ENCODE measurements around the gene CLIC2. TPM values are rescaled to one million over a fixed set of nuclear protein-coding genes. Genes with fewer than 3 reads are reported as not detected.
"Not testable (repeated sequence)": the region's sequence is repeated elsewhere in the genome, so short reads cannot be mapped to it uniquely, and the experiment has no call there.

Gene CLIC2
- 2.9 and 3.8 TPM in 2 replicates for total RNA-seq (2013; cell fraction: nucleolus; rRNA removed)
- total RNA-seq (2014; rRNA removed) (19.2 and 26.8 TPM in 2 replicates), total RNA-seq (2014; rRNA removed; fragmentation: Illumina TruSeq; extraction: Trizol) (31.6 and 32.2 TPM in 2 replicates), total RNA-seq (2021) (20.9 and 27.5 TPM in 2 replicates), polyA plus RNA-seq (2011; rRNA removed) (18.6 and 25.9 TPM in 2 replicates), polyA plus RNA-seq (2014; fragmentation: Illumina TruSeq; extraction: Trizol) (35.6 and 43.8 TPM in 2 replicates), polyA plus RNA-seq (2014; fragmentation: Nextera tagmentation; extraction: Ambion mirVana) (10 to 100 TPM; 31.7 to 41.0 TPM), polyA plus RNA-seq (2014; rRNA removed) (17.5 and 19.1 TPM in 2 replicates), polyA plus RNA-seq (2016; fragmentation: Nextera tagmentation; extraction: Ambion mirVana) (10 to 100 TPM; 18.4 to 21.3 TPM), polyA minus RNA-seq (2011; rRNA and poly(A)+ RNA removed) (5.4 and 7.0 TPM in 2 replicates), Bru-seq, nascent RNA (percentile 67 among the genes with signal in this experiment), BruChase-seq, experiment 1, labeled RNA remaining after a 6-hour chase (percentile 66 among the genes with signal in this experiment), BruChase-seq, experiment 2, labeled RNA remaining after a 2-hour chase (percentile 62 among the genes with signal in this experiment)
- 10.1 TPM for polyA plus RNA-seq (2011; ENCODE audit: low read depth)
- 6.7 and 8.8 TPM in 2 replicates for polyA plus RNA-seq (2011; cell fraction: cytosol; rRNA removed)
- 3.3 and 4.3 TPM in 2 replicates for polyA plus RNA-seq (2011; cell fraction: nucleus; rRNA removed)
- 13.1 and 14.7 TPM in 2 replicates for polyA plus RNA-seq (2012)
- polyA minus RNA-seq (2011; cell fraction: cytosol; rRNA and poly(A)+ RNA removed): 2.7 and 3.1 TPM in 2 replicates
- 2.9 and 5.9 TPM in 2 replicates for polyA minus RNA-seq (2011; cell fraction: nucleus; rRNA and poly(A)+ RNA removed)
- long read RNA-seq, experiment 1, partial matches to known transcripts: 1 of 3 reads
- long read RNA-seq, experiment 1, other reads (novel, unspliced or antisense): 1 of 3 reads
- long read RNA-seq, experiment 2, transcript CLIC2-202 (6 exons, 2,655 nt): major isoform, 61 of 68 reads
- long read RNA-seq, experiment 2, partial matches to known transcripts: 1 of 68 reads
- long read RNA-seq, experiment 2, other reads (novel, unspliced or antisense): 6 of 68 reads

GRCh38 chrX:155334486-155335336, at the start of gene CLIC2:
CLIC2 (minus strand) TSS chrX:155334614; CDS start chrX:155334427, 187 bp downstream.
- H3K27ac ChIP-seq (ENCODE audit: control insufficient read depth, insufficient read depth): peak within 1 kb of the TSS; percentile 36
- TF ChIP-seq SRF (IDR thresholded peaks at IDR 0.05; ENCODE audit: low read depth in 2 of 2, low read length in 2 of 2) (0 out of 4 replicates have a peak, but pooled peaks of 1 of the 2 experiments have one; percentile 21), BHLHE40 (IDR thresholded peaks at IDR 0.05; ENCODE audit: borderline replicate concordance in 1 of 2, low read depth in 2 of 2, low read length in 1 of 2) (0 out of 4 replicates have a peak, but pooled peaks of 1 of the 2 experiments have one; percentile 16), RAD51 (IDR thresholded peaks at IDR 0.05) (no peak), JUNB (IDR thresholded peaks at IDR 0.05) (peak; percentile 20; the same call in 1 of the 2 replicates), E4F1 (IDR thresholded peaks at IDR 0.05; ENCODE audit: borderline replicate concordance, partially characterized antibody) (no peak)
- FAIRE-seq: no peak
- ATAC-seq: peak; percentile 82
- ChIA-PET RAD21 (ENCODE audit: unreplicated experiment) (no interaction called here), POLR2A (no interaction called here), SMC1A (ENCODE audit: uncharacterized antibody, unreplicated experiment) (no interaction called here), CTCF (no interaction called here)
- H3K4me2 ChIP-seq (ENCODE audit: control insufficient read depth, insufficient read depth): peak within 1 kb of the TSS; percentile 38
- H3K4me1 ChIP-seq (ENCODE audit: control insufficient read depth, insufficient read depth, low read length): no peaks in the 10 kb centered on the region
- H3K4me3 ChIP-seq: peak within 1 kb of the TSS; percentile 33; the same call in 1 of the 2 replicates
- H4K20me1 ChIP-seq (ENCODE audit: control insufficient read depth, insufficient read depth): no peaks in the 10 kb centered on the region
- H3K79me2 ChIP-seq (ENCODE audit: control insufficient read depth, insufficient read depth, low read length): peaks cover 3% of the 10 kb centered on the region
- H3K9me3 ChIP-seq (replicated peaks; ENCODE audit: control insufficient read depth, insufficient read depth, low read length): no peaks in the 10 kb centered on the region
- peak within 1 kb of the TSS; percentile 31 for H2AFZ ChIP-seq (ENCODE audit: control insufficient read depth, low read depth, low read length)
- no peaks in the 10 kb centered on the region for H3K27me3 ChIP-seq (replicated peaks in 1 of 2; ENCODE audit: control insufficient read depth in 2 of 2, insufficient read depth in 2 of 2, low read length in 1 of 2)
- no peaks in the 10 kb centered on the region for H3K36me3 ChIP-seq (ENCODE audit: control insufficient read depth in 2 of 2, insufficient read depth in 2 of 2, low read length in 1 of 2)
- WGBS (ENCODE audit: insufficient coverage, insufficient replicate concordance, low lambda C conversion rate, missing lambda C conversion rate): 34% methylated on average over 5 of the region's 5 CpGs
- DNase-seq (ENCODE audit: low read depth, low spot score): no peak
- H3K9ac ChIP-seq (ENCODE audit: control insufficient read depth, insufficient read depth, low read length): peak within 1 kb of the TSS; percentile 38
- BruUV-seq (replicated peaks): no TSS peak
- intact Hi-C loops (cut with micrococcal nuclease; ENCODE audit: unreplicated experiment) (no loop called here), in situ Hi-C loops (cut with MboI) (no loop called here)

GRCh38 chrX:155382529-155382967, 48.1 kb upstream of the CLIC2 start:
- H3K9me3 ChIP-seq (replicated peaks; ENCODE audit: control insufficient read depth, insufficient read depth, low read length); H3K4me2 ChIP-seq (ENCODE audit: control insufficient read depth, insufficient read depth); H4K20me1 ChIP-seq (ENCODE audit: control insufficient read depth, insufficient read depth); H3K79me2 ChIP-seq (ENCODE audit: control insufficient read depth, insufficient read depth, low read length); H3K27ac ChIP-seq (ENCODE audit: control insufficient read depth, insufficient read depth); intact Hi-C loops (cut with micrococcal nuclease; ENCODE audit: unreplicated experiment); H3K4me3 ChIP-seq; H3K4me1 ChIP-seq (ENCODE audit: control insufficient read depth, insufficient read depth, low read length); H3K9ac ChIP-seq (ENCODE audit: control insufficient read depth, insufficient read depth, low read length); RAD21 ChIA-PET (ENCODE audit: unreplicated experiment); CTCF ChIA-PET; DNase-seq (ENCODE audit: low read depth, low spot score); H3K36me3 ChIP-seq (ENCODE audit: control insufficient read depth in 2 of 2, insufficient read depth in 2 of 2, low read length in 1 of 2); H2AFZ ChIP-seq (ENCODE audit: control insufficient read depth, low read depth, low read length); in situ Hi-C loops (cut with MboI); POLR2A ChIA-PET; BruUV-seq (replicated peaks); H3K27me3 ChIP-seq (replicated peaks in 1 of 2; ENCODE audit: control insufficient read depth in 2 of 2, insufficient read depth in 2 of 2, low read length in 1 of 2); FAIRE-seq; SMC1A ChIA-PET (ENCODE audit: uncharacterized antibody, unreplicated experiment): not testable (repeated sequence)
- no CpG with 5 or more reads among the region's 64 CpGs for WGBS (ENCODE audit: insufficient coverage, insufficient replicate concordance, low lambda C conversion rate, missing lambda C conversion rate)
- peak; percentile 60 for ATAC-seq
